Measurements from ENCODE around the gene TNS3. TPM values are rescaled to one million over a fixed set of nuclear protein-coding genes. Genes with fewer than 3 reads are reported as not detected.

The TNS3 gene
- total RNA-seq, 1 donor from 2014 or later = 168 TPM

- Histone ChIP-seq H3K9me3 (peaks cover 11% of the 10 kb centered on the region), H3K27ac (no peak overlapping the region), H3K36me3 (no peaks in the 10 kb centered on the region), H3K4me3 (no peak overlapping the region), H3K4me1 (peaks cover 40% of the 10 kb centered on the region), H3K27me3 (no peaks in the 10 kb centered on the region)
- no peak for TF ChIP-seq CTCF (IDR thresholded peaks at IDR 0.05)
- no peak for DNase-seq
- no peak for ATAC-seq
- intact Hi-C loops (cut with DNase I) = no loop called here
Measured at GRCh38 chr7:47601119-47601880, 19.4 kb upstream of the TNS3 start.

GRCh38 chr7:47600199-47601118 lies 18.5 kb upstream of the TNS3 start:
- intact Hi-C loops (cut with DNase I) = no loop called here
- no peak overlapping the region for H3K4me3 ChIP-seq
- peaks cover 11% of the 10 kb centered on the region for H3K9me3 ChIP-seq
- H3K27me3 ChIP-seq = no peaks in the 10 kb centered on the region
- no peaks in the 10 kb centered on the region for H3K36me3 ChIP-seq
- no peak overlapping the region for H3K27ac ChIP-seq
- DNase-seq (no peak), ATAC-seq (peak; percentile 41)
- H3K4me1 ChIP-seq = peaks cover 32% of the 10 kb centered on the region
- TF ChIP-seq CTCF (IDR thresholded peaks at IDR 0.05) = no peak

GRCh38 chr7:47597379-47597778 lies 15.5 kb upstream of the TNS3 start:
- TF ChIP-seq CTCF (IDR thresholded peaks at IDR 0.05) = no peak
- intact Hi-C loops (cut with DNase I) = no loop called here
- DNase-seq = no peak
- Histone ChIP-seq H3K4me3 (no peak overlapping the region), H3K27me3 (no peaks in the 10 kb centered on the region), H3K36me3 (no peaks in the 10 kb centered on the region), H3K27ac (no peak overlapping the region), H3K4me1 (peaks cover 22% of the 10 kb centered on the region), H3K9me3 (peaks cover 11% of the 10 kb centered on the region)
- no peak for ATAC-seq

- DNase-seq (no peak), ATAC-seq (peak; percentile 27)
- no peaks in the 10 kb centered on the region for H3K27me3 ChIP-seq
- TF ChIP-seq CTCF (IDR thresholded peaks at IDR 0.05) = no peak
- H3K27ac ChIP-seq = no peak overlapping the region
- intact Hi-C loops (cut with DNase I) = no loop called here
- peaks cover 11% of the 10 kb centered on the region for H3K9me3 ChIP-seq
- no peaks in the 10 kb centered on the region for H3K36me3 ChIP-seq
- H3K4me1 ChIP-seq = peaks cover 19% of the 10 kb centered on the region
- no peak overlapping the region for H3K4me3 ChIP-seq
Measured at GRCh38 chr7:47596502-47597202, 14.7 kb upstream of the TNS3 start.

- no peak for DNase-seq
- Histone ChIP-seq H3K36me3 (no peaks in the 10 kb centered on the region), H3K27ac (no peak overlapping the region), H3K27me3 (no peaks in the 10 kb centered on the region), H3K4me3 (no peak overlapping the region), H3K4me1 (peaks cover 14% of the 10 kb centered on the region), H3K9me3 (peaks cover 11% of the 10 kb centered on the region)
- intact Hi-C loops (cut with DNase I) = no loop called here
- TF ChIP-seq CTCF (IDR thresholded peaks at IDR 0.05) = no peak
- ATAC-seq = no peak
Measured at GRCh38 chr7:47594406-47594805, 12.5 kb upstream of the TNS3 start.
